ENCODE data around the gene ITM2B. TPM values are rescaled to one million over a fixed set of nuclear protein-coding genes. Genes with fewer than 3 reads are reported as not detected.

The ITM2B gene
- total RNA-seq, 4 donors from 2014 or later, result 476 to 770 (median 612) TPM

DNA sequence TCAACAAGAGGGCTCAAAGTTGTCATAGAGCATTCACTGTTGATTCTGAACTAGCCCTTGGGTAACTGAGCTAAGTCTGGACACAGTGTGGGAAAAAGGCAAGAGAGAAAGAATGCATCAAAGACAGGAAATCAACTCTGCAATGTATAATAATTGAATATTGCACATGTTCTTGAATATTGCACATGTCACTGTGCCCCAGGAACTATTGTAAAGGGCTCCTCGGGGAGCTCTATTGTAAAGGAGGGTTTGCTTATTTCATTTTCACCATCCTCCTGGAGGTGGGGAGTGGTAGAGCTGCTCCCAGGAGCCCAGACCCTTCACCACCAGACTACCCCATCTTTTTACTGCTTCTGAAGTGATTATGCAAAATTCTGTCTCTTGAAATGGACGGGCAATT, 44.4 kb upstream of the ITM2B start:
- 60 to 64% methylated on average over 2 of the region's 2 CpGs for WGBS, 2 donors
- Histone ChIP-seq H3K27me3 (no peaks in the 10 kb centered on the region), H3K36me3 (no peaks in the 10 kb centered on the region), H3K9me3 (no peaks in the 10 kb centered on the region), H3K4me1 (peaks cover 0 to 14% (median 5%) of the 10 kb centered on the region in 4 donors), H3K4me3 (no peak overlapping the region), H3K27ac (no peak overlapping the region)
- no peak for DNase-seq (ENCODE audit: low spot score in 2 of 2)
- TF ChIP-seq, protein P1, sequence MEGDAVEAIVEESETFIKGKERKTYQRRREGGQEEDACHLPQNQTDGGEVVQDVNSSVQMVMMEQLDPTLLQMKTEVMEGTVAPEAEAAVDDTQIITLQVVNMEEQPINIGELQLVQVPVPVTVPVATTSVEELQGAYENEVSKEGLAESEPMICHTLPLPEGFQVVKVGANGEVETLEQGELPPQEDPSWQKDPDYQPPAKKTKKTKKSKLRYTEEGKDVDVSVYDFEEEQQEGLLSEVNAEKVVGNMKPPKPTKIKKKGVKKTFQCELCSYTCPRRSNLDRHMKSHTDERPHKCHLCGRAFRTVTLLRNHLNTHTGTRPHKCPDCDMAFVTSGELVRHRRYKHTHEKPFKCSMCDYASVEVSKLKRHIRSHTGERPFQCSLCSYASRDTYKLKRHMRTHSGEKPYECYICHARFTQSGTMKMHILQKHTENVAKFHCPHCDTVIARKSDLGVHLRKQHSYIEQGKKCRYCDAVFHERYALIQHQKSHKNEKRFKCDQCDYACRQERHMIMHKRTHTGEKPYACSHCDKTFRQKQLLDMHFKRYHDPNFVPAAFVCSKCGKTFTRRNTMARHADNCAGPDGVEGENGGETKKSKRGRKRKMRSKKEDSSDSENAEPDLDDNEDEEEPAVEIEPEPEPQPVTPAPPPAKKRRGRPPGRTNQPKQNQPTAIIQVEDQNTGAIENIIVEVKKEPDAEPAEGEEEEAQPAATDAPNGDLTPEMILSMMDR (IDR thresholded peaks at IDR 0.05), result no peak
- TF ChIP-seq EP300 (IDR thresholded peaks at IDR 0.05) (no peak), POLR2A (IDR thresholded peaks at IDR 0.05) (no peak)

DNA sequence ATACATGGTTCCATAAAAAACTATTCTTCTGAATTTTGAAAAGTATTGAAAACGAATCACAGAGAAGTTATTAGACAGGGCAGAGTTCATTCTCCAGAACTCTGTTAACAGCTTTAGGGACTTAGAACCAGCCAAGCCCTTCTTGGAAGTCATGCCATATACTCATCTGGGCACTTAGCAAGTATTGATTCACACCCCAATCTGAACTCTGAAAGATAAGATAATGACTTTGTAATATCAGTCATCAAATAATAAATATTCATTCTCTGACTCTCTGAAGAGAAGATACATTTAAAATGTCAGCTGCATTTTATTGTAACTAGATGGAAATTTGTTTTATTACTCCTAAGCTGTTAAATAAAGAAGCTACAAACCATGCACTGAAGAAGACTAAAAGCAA, 43.8 kb upstream of the ITM2B start:
- H3K4me1 ChIP-seq, result peaks cover 0 to 14% (median 5%) of the 10 kb centered on the region in 4 donors
- no peaks in the 10 kb centered on the region for H3K36me3 ChIP-seq
- no peak for TF ChIP-seq EP300 (IDR thresholded peaks at IDR 0.05)
- TF ChIP-seq, protein P1 (IDR thresholded peaks at IDR 0.05), result no peak
- no peak for TF ChIP-seq POLR2A (IDR thresholded peaks at IDR 0.05)
- DNase-seq (ENCODE audit: low spot score in 2 of 2), result no peak
- no peak overlapping the region for H3K4me3 ChIP-seq
- no peaks in the 10 kb centered on the region for H3K9me3 ChIP-seq
- no peaks in the 10 kb centered on the region for H3K27me3 ChIP-seq
- 69 to 71% methylated on average over 1 of the region's 1 CpG for WGBS, 2 donors
- no peak overlapping the region for H3K27ac ChIP-seq

GRCh38 chr13:48192411-48192935, 40.5 kb upstream of the ITM2B start:
- DNase-seq (ENCODE audit: low spot score in 2 of 2), result no peak
- Histone ChIP-seq H3K27me3 (no peaks in the 10 kb centered on the region), H3K4me1 (peaks cover 0 to 8% (median 0%) of the 10 kb centered on the region in 4 donors), H3K27ac (no peak overlapping the region), H3K36me3 (no peaks in the 10 kb centered on the region), H3K4me3 (no peak overlapping the region), H3K9me3 (no peaks in the 10 kb centered on the region)
- WGBS, 2 donors, result 76 to 78% methylated on average over 8 of the region's 8 CpGs
- TF ChIP-seq, protein P1 (IDR thresholded peaks at IDR 0.05), result no peak
- TF ChIP-seq POLR2A (IDR thresholded peaks at IDR 0.05) (no peak), EP300 (IDR thresholded peaks at IDR 0.05) (no peak)

DNA sequence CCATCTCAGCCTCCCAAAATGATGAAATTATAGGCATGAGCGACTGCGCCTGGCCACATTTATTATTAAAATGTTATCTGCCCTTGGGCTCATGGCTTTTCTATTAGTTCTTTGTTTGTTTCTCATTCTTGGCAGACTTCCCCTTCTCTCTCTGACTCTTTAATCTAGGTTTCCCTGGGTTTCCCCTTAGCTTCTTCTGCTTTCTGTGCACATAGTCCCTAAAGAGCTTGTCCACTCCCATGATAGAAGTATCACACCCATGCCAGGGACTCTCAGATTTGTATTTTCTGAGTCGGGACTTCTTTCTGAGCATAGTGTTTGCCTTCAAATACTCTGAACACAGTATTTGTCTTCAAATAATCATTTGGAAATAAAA, 38.6 kb upstream of the ITM2B start:
- Histone ChIP-seq H3K4me3 (no peak overlapping the region), H3K27ac (no peak overlapping the region), H3K36me3 (no peaks in the 10 kb centered on the region), H3K4me1 (no peaks in the 10 kb centered on the region), H3K9me3 (no peaks in the 10 kb centered on the region), H3K27me3 (no peaks in the 10 kb centered on the region)
- WGBS, 2 donors, result 48 to 51% methylated on average over 3 of the region's 3 CpGs
- DNase-seq (ENCODE audit: low spot score in 2 of 2), result no peak
- TF ChIP-seq EP300 (IDR thresholded peaks at IDR 0.05), result no peak
- no peak for TF ChIP-seq POLR2A (IDR thresholded peaks at IDR 0.05)
- TF ChIP-seq, protein P1 (IDR thresholded peaks at IDR 0.05), result no peak

GRCh38 chr13:48199404-48199946, 33.5 kb upstream of the ITM2B start:
- DNase-seq (ENCODE audit: low spot score in 2 of 2), result no peak
- TF ChIP-seq, protein P1 (IDR thresholded peaks at IDR 0.05), result no peak
- TF ChIP-seq EP300 (IDR thresholded peaks at IDR 0.05), result no peak
- TF ChIP-seq POLR2A (IDR thresholded peaks at IDR 0.05), result no peak
- H3K36me3 ChIP-seq, result no peaks in the 10 kb centered on the region
- H3K27me3 ChIP-seq, result no peaks in the 10 kb centered on the region
- no peaks in the 10 kb centered on the region for H3K4me1 ChIP-seq
- no peaks in the 10 kb centered on the region for H3K9me3 ChIP-seq
- 69 to 79% methylated on average over 4 of the region's 4 CpGs for WGBS, 2 donors
- no peak overlapping the region for H3K27ac ChIP-seq
- no peak overlapping the region for H3K4me3 ChIP-seq

Data from tibial nerve (tissue), 4 donors.